Gastrocnemius medialis (tissue), 4 donors: ENCODE results near the gene PLCL1. TPM values are rescaled to one million over a fixed set of nuclear protein-coding genes. Genes with fewer than 3 reads are reported as not detected.

Source experiments
- ATAC-seq, 2 donors: fragments of 150-250 bp; one replicate each; pipeline ENCODE4 v1.9.1; 2016
- DNase-seq, 2 donors: peaks; one replicate each; pipeline ENCODE4 v3.0.0-alpha.2; 2019
- H3K27ac ChIP-seq, 4 donors: fragments of 200-600 bp; sonication (generic); 1 replicate in 1 of 4; 2 replicates in 3 of 4; pipeline ENCODE4 v1.5.1; 2016 to 2018; ENCODE audit warnings: mild to moderate bottlenecking in 2 of 4, moderate library complexity in 1 of 4
- H3K27me3 ChIP-seq, 3 donors: fragments of 200-600 bp; sonication (generic) in 2 of 3; 1 replicate in 1 of 3; 2 replicates in 2 of 3; pipeline versions ENCODE4 v1.5.1 to v1.6.0; 2016 to 2019; ENCODE audit warnings: mild to moderate bottlenecking in 1 of 3, moderate library complexity in 1 of 3
- H3K36me3 ChIP-seq, 2 donors: fragments of 200-600 bp; sonication (generic) in 1 of 2; one replicate each; pipeline ENCODE4 v1.5.1; 2017 to 2018
- H3K4me1 ChIP-seq, 2 donors: fragments of 200-600 bp; sonication (generic) in 1 of 2; one replicate each; pipeline ENCODE4 v1.5.1; 2016 to 2017; ENCODE audit warnings: mild to moderate bottlenecking in 2 of 2
- H3K4me3 ChIP-seq, 4 donors: fragments of 200-600 bp; sonication (generic) in 3 of 4; 1 replicate in 1 of 4; 2 replicates in 3 of 4; pipeline ENCODE4 v1.5.1; 2016 to 2019; ENCODE audit warnings: mild to moderate bottlenecking in 2 of 4
- H3K9me3 ChIP-seq, 3 donors: fragments of 200-600 bp; sonication (generic) in 2 of 3; 1 replicate in 1 of 3; 2 replicates in 2 of 3; pipeline ENCODE4 v1.5.1; 2016 to 2019
- POLR2A ChIP-seq, 2 donors: fragments of 450-650 bp; IDR thresholded peaks; one replicate each; pipeline ENCODE4 v1.6.1; 2017; ENCODE audit warnings: antibody characterized with exemption in 2 of 2, mild to moderate bottlenecking in 2 of 2, moderate library complexity in 2 of 2
- in situ Hi-C, 4 donors: fragments of 200-750 bp; cut with MboI; loops; one replicate each; pipeline versions ENCODE4 v1.15.0 to v1.8.0; 2017; ENCODE audit warnings: low sequenced_read_pairs in 4 of 4
- intact Hi-C: fragments of 100-400 bp; cut with DNase I; formaldehyde crosslinking; loops from one replicate; pipeline ENCODE4 v1.15.1; 2023; ENCODE audit warnings: low total_unique reads
- total RNA-seq, 4 donors: library from RNA; depleted of rRNA; stranded (reverse); fragments of >200 nt; gene quantifications; one replicate each; pipeline versions ENCODE4 v1.1.0 to v1.2.3, GENCODE V29; 2016
- TF ChIP-seq, protein P1 (sequence below), 5 experiments: fragments of 450-650 bp in 3 of 5; fragments of 200-600 bp in 2 of 5; sonication (generic) in 2 of 5; IDR thresholded peaks in 4 of 5; conservative IDR thresholded peaks in 1 of 5; 1 replicate in 4 of 5; 2 replicates in 1 of 5; pipeline ENCODE4 v1.5.1; 2016 to 2019; ENCODE audit warnings: antibody characterized with exemption in 5 of 5, mild to moderate bottlenecking in 3 of 5, moderate library complexity in 3 of 5

Gene PLCL1
- total RNA-seq, 4 donors from 2014 or later: 5.9 to 10.7 (median 9.8) TPM

DNA sequence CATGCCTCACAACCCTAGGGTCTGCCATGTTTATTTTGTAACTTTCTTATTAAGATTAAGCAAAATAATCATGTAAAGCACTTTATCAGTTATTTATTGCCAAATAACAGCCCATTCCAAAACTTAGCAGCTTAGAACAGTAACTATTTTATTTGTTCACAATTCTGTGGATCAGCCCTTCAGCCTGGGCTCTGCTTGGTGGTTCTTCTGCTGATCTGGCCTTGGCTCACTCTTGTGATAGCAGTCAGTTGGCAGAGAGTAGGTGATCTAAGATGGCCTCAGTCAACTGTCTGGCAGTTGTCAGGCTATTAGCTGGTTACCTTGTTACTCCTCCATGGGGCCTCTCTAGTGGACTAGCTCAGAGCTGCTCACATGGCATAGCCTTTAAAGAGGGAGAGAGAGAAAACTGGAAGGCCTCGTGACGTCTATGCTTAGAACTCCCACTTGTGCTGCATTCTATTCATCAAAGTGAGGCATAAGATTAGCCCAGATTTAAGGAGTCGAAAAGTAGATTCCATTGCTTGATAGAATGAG is 54.3 kb downstream of the PLCL1 start:
- in situ Hi-C loops (no loop called here), intact Hi-C loops (no loop called here)
- Histone ChIP-seq H3K27ac (no peak overlapping the region), H3K9me3 (no peaks in the 10 kb centered on the region), H3K4me3 (no peak overlapping the region), H3K4me1 (peaks cover 14 to 25% of the 10 kb centered on the region in 2 donors), H3K27me3 (no peaks in the 10 kb centered on the region), H3K36me3 (no peaks in the 10 kb centered on the region)
- ATAC-seq (no peak), DNase-seq (no peak)
- TF ChIP-seq POLR2A (IDR thresholded peaks at IDR 0.05): no peak
- TF ChIP-seq, protein P1, sequence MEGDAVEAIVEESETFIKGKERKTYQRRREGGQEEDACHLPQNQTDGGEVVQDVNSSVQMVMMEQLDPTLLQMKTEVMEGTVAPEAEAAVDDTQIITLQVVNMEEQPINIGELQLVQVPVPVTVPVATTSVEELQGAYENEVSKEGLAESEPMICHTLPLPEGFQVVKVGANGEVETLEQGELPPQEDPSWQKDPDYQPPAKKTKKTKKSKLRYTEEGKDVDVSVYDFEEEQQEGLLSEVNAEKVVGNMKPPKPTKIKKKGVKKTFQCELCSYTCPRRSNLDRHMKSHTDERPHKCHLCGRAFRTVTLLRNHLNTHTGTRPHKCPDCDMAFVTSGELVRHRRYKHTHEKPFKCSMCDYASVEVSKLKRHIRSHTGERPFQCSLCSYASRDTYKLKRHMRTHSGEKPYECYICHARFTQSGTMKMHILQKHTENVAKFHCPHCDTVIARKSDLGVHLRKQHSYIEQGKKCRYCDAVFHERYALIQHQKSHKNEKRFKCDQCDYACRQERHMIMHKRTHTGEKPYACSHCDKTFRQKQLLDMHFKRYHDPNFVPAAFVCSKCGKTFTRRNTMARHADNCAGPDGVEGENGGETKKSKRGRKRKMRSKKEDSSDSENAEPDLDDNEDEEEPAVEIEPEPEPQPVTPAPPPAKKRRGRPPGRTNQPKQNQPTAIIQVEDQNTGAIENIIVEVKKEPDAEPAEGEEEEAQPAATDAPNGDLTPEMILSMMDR (IDR thresholded peaks at IDR 0.05 in 4 of 5, conservative IDR thresholded peaks at IDR 0.05 in 1 of 5): no peak

DNA sequence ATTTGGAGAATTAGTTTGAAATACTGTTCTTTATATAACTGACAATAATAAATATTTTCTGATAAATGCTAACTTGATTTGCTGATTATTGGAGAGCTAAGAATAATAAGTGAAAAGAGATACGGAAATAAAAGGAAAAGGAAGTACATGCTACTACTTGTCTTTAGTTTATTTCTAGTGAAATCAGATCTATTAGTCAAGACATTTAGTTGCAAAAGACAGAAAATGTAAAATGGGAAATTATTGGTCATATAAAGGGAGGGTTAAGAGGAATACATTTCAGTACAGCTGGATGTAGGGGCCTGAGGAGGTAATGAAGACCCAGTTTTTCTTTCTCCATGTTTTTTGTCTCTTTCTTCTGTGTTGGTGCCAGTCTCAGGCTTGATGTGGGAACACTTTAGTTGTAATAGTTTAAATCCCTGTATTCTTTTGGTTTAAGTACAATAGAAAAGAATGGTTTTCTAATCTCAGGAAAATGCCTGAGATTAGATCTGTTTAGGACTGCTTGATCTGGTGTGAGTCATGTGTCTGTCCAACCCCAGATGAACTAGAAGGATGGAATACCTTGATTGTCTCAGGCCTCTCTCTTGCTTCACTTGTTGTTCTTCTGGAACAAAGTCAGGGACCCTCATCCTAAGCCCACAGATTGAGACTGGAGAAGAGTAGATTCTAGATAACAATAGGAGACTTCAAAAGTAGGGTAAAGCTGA is 58.0 kb downstream of the PLCL1 start:
- peaks cover 0 to 7% of the 10 kb centered on the region in 2 donors for H3K4me1 ChIP-seq
- TF ChIP-seq POLR2A (IDR thresholded peaks at IDR 0.05): no peak
- TF ChIP-seq, protein P1 (IDR thresholded peaks at IDR 0.05 in 4 of 5, conservative IDR thresholded peaks at IDR 0.05 in 1 of 5): no peak
- intact Hi-C loops: no loop called here
- H3K36me3 ChIP-seq: no peaks in the 10 kb centered on the region
- no peaks in the 10 kb centered on the region for H3K9me3 ChIP-seq
- in situ Hi-C loops: no loop called here
- no peak for DNase-seq
- no peak for ATAC-seq
- H3K4me3 ChIP-seq: no peak overlapping the region
- H3K27me3 ChIP-seq: no peaks in the 10 kb centered on the region
- H3K27ac ChIP-seq: no peak overlapping the region

DNA sequence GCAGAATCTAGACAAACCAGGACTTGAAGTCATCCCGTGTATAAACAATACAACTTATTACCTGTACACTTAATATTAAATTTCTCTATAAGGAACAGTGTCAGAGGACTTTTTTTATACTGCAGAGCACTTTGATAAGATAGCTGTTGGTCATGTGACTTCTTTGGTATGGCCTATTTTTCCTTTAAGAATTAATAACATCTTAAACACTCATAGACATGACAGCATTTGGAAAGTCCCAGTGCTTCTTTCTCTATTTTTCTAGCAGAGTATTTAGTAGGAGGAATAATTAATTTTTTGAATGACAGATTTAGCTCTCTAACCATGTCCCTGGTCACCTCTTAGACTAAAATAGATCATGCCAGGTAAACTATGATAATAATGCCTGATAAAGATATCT is 59.4 kb downstream of the PLCL1 start:
- Histone ChIP-seq H3K27me3 (no peaks in the 10 kb centered on the region), H3K4me3 (no peak overlapping the region), H3K27ac (no peak overlapping the region), H3K9me3 (no peaks in the 10 kb centered on the region), H3K36me3 (no peaks in the 10 kb centered on the region), H3K4me1 (peaks cover 3 to 20% of the 10 kb centered on the region in 2 donors)
- in situ Hi-C loops: no loop called here
- intact Hi-C loops: no loop called here
- DNase-seq (no peak), ATAC-seq (no peak)
- TF ChIP-seq, protein P1 (IDR thresholded peaks at IDR 0.05 in 4 of 5, conservative IDR thresholded peaks at IDR 0.05 in 1 of 5): no peak
- no peak for TF ChIP-seq POLR2A (IDR thresholded peaks at IDR 0.05)

DNA sequence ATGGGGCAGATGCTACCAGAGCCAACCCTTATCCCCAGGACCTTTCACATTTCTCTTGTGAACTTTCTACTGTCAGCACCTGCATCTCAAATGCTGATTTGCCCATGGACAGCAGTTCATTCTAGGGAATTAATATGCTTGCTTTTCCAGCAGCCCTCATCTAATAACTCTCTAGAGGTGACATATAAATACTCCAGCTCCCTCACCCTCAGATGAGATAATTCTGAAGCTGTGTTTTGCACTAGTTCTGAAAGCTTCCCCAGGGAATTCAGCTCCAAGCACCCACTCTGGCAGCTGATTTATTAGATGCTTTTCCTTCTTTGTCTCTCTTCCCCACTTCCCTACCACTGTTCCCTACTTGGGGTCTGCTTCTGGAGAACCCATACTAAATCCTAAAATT is 62.1 kb downstream of the PLCL1 start:
- no peak for DNase-seq

More for the DNA sequence above, 62.1 kb downstream of the PLCL1 start:
- ATAC-seq: no peak
- in situ Hi-C loops (no loop called here), intact Hi-C loops (no loop called here)
- no peaks in the 10 kb centered on the region for H3K27me3 ChIP-seq
- peaks cover 10 to 32% of the 10 kb centered on the region in 2 donors for H3K4me1 ChIP-seq
- H3K27ac ChIP-seq: no peak overlapping the region
- H3K9me3 ChIP-seq: no peaks in the 10 kb centered on the region
- TF ChIP-seq, protein P1 (IDR thresholded peaks at IDR 0.05 in 4 of 5, conservative IDR thresholded peaks at IDR 0.05 in 1 of 5): no peak
- no peak for TF ChIP-seq POLR2A (IDR thresholded peaks at IDR 0.05)
- no peak overlapping the region for H3K4me3 ChIP-seq
- no peaks in the 10 kb centered on the region for H3K36me3 ChIP-seq
